K562 (cell line): Measurements from ENCODE around the gene WLS. TPM values are rescaled to one million over a fixed set of nuclear protein-coding genes. Genes with fewer than 3 reads are reported as not detected.

ENCODE experiments used
- ATAC-seq: fragments of 200-7000 bp; cut with Tn5 transposase; 3 replicates; pipeline ENCODE4 v1.9.1; 2020; ENCODE audit warnings: moderate library complexity
- BruUV-seq: library from RNA; stranded (reverse); fragments of 400-500 nt; replicated peaks from 2 replicates; lab custom pipeline; 2021; lab: Mats Ljungman, UMichigan
- CTCF ChIA-PET: fragments of 300-600 bp; formaldehyde crosslinking; extraction: SDS; loops from one replicate; lab custom pipeline; 2021; ENCODE audit warnings: low intra/inter-chr PET ratio; lab: Yijun Ruan, JAX
- POLR2A ChIA-PET: fragments of 300-600, 350-650 bp; sonication (Branson Sonifier 250); formaldehyde crosslinking; extraction: SDS; loops from one replicate; lab custom pipeline; 2021; ENCODE audit warnings: antibody characterized with exemption, inconsistent platforms; lab: Yijun Ruan, JAX
- DNase-seq, 4 experiments: peaks; one replicate each; pipeline versions ENCODE4 v3.0.0 to v3.0.0-alpha.2; 2011 to 2018; ENCODE audit warnings: low spot score in 3 of 4, mixed read lengths in 3 of 4; ENCODE audit errors: extremely low read depth in 1 of 4
- FAIRE-seq: peaks from 2 replicates; lab custom pipeline; 2011; peaks lifted over from hg19 to GRCh38; lab: Jason Lieb, UNC
- H2AFZ ChIP-seq: 2 replicates; pipeline ENCODE4 v1.6.0; 2011; ENCODE audit warnings: low read depth, low read length, control low read depth, inconsistent platforms
- H3K27ac ChIP-seq: fragments of 200-600 bp; 3 replicates; pipeline ENCODE4 v1.8.0; 2011; ENCODE audit warnings: low read depth, mild to moderate bottlenecking, control low read depth, inconsistent platforms, low read length, moderate library complexity, mixed read lengths; ENCODE audit errors: extremely low read depth
- H3K27me3 ChIP-seq, 2 experiments: fragments of 300-600 bp in 1 of 2; 2 replicates in 1 of 2; 3 replicates in 1 of 2; pipeline versions ENCODE4 v1.6.0 to v1.8.0; 2011; ENCODE audit warnings: inconsistent platforms in 2 of 2, low read length in 2 of 2, mild to moderate bottlenecking in 1 of 2, mixed read lengths in 1 of 2, moderate library complexity in 1 of 2; ENCODE audit not compliant: control insufficient read depth in 2 of 2, insufficient read depth in 2 of 2
- H3K36me3 ChIP-seq: fragments of 300-600 bp; 3 replicates; pipeline ENCODE4 v1.8.0; 2011; ENCODE audit warnings: mild to moderate bottlenecking, low read length, inconsistent platforms; ENCODE audit not compliant: control insufficient read depth, insufficient read depth
- H3K4me1 ChIP-seq, 2 experiments: fragments of 200-600 bp in 1 of 2; replicated peaks in 1 of 2; 2 replicates in 1 of 2; 3 replicates in 1 of 2; pipeline versions ENCODE4 v1.5.1 to v1.8.0; 2011; ENCODE audit warnings: inconsistent platforms in 2 of 2, low read length in 2 of 2, mild to moderate bottlenecking in 1 of 2, mixed read lengths in 1 of 2, moderate library complexity in 1 of 2; ENCODE audit not compliant: control insufficient read depth in 2 of 2, insufficient read depth in 2 of 2
- H3K4me2 ChIP-seq: 2 replicates; pipeline ENCODE4 v1.6.1; 2011; ENCODE audit warnings: low read length, control low read depth, inconsistent platforms, mixed read lengths; ENCODE audit not compliant: insufficient read depth
- H3K4me3 ChIP-seq: fragments of 200-600 bp; sonication (generic), shearing (Covaris generic); 2 replicates; pipeline ENCODE4 v1.5.1; 2016; ENCODE audit warnings: control low read depth, inconsistent platforms
- H3K79me2 ChIP-seq: fragments of 200-600 bp; 3 replicates; pipeline ENCODE4 v1.8.0; 2011; ENCODE audit warnings: low read length, inconsistent platforms; ENCODE audit not compliant: control insufficient read depth, insufficient read depth
- H3K9ac ChIP-seq, 2 experiments: 2 replicates each; pipeline versions ENCODE4 v1.6.0 to v1.6.1; 2011; ENCODE audit warnings: low read depth in 2 of 2, low read length in 2 of 2, control low read depth in 1 of 2, inconsistent platforms in 1 of 2, mild to moderate bottlenecking in 1 of 2, mixed read lengths in 1 of 2; ENCODE audit not compliant: insufficient read depth in 1 of 2
- H3K9me1 ChIP-seq: one replicate; pipeline ENCODE4 v1.6.0; 2011; ENCODE audit warnings: inconsistent platforms, mild to moderate bottlenecking, low read length, moderate library complexity; ENCODE audit not compliant: control insufficient read depth, insufficient read depth
- H3K9me3 ChIP-seq: replicated peaks from 2 replicates; pipeline ENCODE4 v1.5.1; 2011; ENCODE audit warnings: low read depth, low read length, inconsistent platforms; ENCODE audit not compliant: control insufficient read depth, insufficient read depth
- H4K20me1 ChIP-seq: replicated peaks from 2 replicates; pipeline ENCODE4 v1.6.1; 2011; ENCODE audit warnings: low read length, inconsistent platforms, mixed read lengths; ENCODE audit not compliant: control insufficient read depth, insufficient read depth
- BRCA1 ChIP-seq, 2 experiments: fragments of 450-650 bp in 1 of 2; sonication (generic) in 1 of 2; formaldehyde crosslinking in 1 of 2; IDR thresholded peaks; 2 replicates each; pipeline versions ENCODE4 v1.5.0 to v1.6.1; 2017 to 2020; ENCODE audit warnings: mild to moderate bottlenecking in 1 of 2, missing genetic modification reagents in 1 of 2
- BRD4 ChIP-seq: fragments of 200-600 bp; sonication (generic); IDR thresholded peaks from 2 replicates; pipeline ENCODE4 v1.6.1; 2017; ENCODE audit warnings: inconsistent platforms
- CBX1 ChIP-seq: sonication (generic); IDR thresholded peaks from 2 replicates; pipeline ENCODE4 v1.6.1; 2016; ENCODE audit warnings: antibody characterized with exemption, low read depth, mild to moderate bottlenecking
- ETS2 ChIP-seq: IDR thresholded peaks from 2 replicates; pipeline ENCODE4 v1.6.1; 2016; ENCODE audit warnings: borderline replicate concordance, missing genetic modification characterization, mild to moderate bottlenecking, moderate library complexity, missing compliant biosample characterization; ENCODE audit not compliant: poor library complexity, severe bottlenecking
- HDAC8 ChIP-seq: fragments of 450-650 bp; IDR thresholded peaks from 2 replicates; pipeline ENCODE4 v1.6.1; 2016; ENCODE audit warnings: mild to moderate bottlenecking, missing genetic modification characterization, moderate library complexity, missing compliant biosample characterization
- KDM4B ChIP-seq, 2 experiments: fragments of 450-650 bp in 1 of 2; sonication (generic) in 1 of 2; IDR thresholded peaks; 2 replicates each; pipeline ENCODE4 v1.6.1; 2016 to 2017; ENCODE audit warnings: borderline replicate concordance in 2 of 2, antibody characterized with exemption in 1 of 2, low read depth in 1 of 2, mild to moderate bottlenecking in 1 of 2
- LEF1 ChIP-seq: fragments of 450-650 bp; IDR thresholded peaks from 2 replicates; pipeline ENCODE4 v1.6.1; 2016; ENCODE audit warnings: mild to moderate bottlenecking
- PPARD ChIP-seq: fragments of 250-450 bp; sonication (Bioruptor Pico); IDR thresholded peaks from 2 replicates; pipeline ENCODE4 v1.8.0; 2022; ENCODE audit warnings: inconsistent platforms, mild to moderate bottlenecking, moderate library complexity
- SMAD4 ChIP-seq: fragments of 250-450 bp; sonication (Bioruptor Pico); conservative IDR thresholded peaks from 2 replicates; pipeline ENCODE4 v1.8.0; 2021; ENCODE audit warnings: inconsistent platforms, mild to moderate bottlenecking, moderate library complexity
- SRSF1 ChIP-seq: fragments of 200-400 bp; formaldehyde crosslinking; IDR thresholded peaks from 2 replicates; pipeline ENCODE4 v1.6.1; 2017; ENCODE audit warnings: mild to moderate bottlenecking, low read depth, low read length, moderate library complexity
- SRSF7 ChIP-seq: fragments of 200-400 bp; formaldehyde crosslinking; optimal IDR thresholded peaks from 2 replicates; pipeline ENCODE3; 2017; ENCODE audit warnings: mild to moderate bottlenecking, low read depth, low read length
- U2AF1 ChIP-seq: fragments of 200-400 bp; formaldehyde crosslinking; optimal IDR thresholded peaks from 2 replicates; pipeline ENCODE3; 2017; ENCODE audit warnings: mild to moderate bottlenecking, low read depth, low read length, moderate library complexity
- XRCC5 ChIP-seq: fragments of 200-400 bp; formaldehyde crosslinking; IDR thresholded peaks from 2 replicates; pipeline ENCODE4 v1.6.1; 2017; ENCODE audit warnings: low read depth, mild to moderate bottlenecking, low read length
- WGBS: fragments of 100-300 bp; shearing (Covaris generic); methylation state at CpG from one replicate; pipeline ENCODE4 v1.1.6; 2016; ENCODE audit warnings: low coverage, mixed read lengths; ENCODE audit not compliant: insufficient coverage; ENCODE audit errors: missing lambda C conversion rate; 5-methylcytosine and 5-hydroxymethylcytosine counted together
- in situ Hi-C: fragments of 300-500 bp; cut with MboI; formaldehyde crosslinking; loops from 4 replicates; pipeline ENCODE4 v1.15.0; 2018; ENCODE audit warnings: inconsistent platforms, mixed read lengths
- intact Hi-C: fragments of 100-400 bp; cut with micrococcal nuclease; formaldehyde crosslinking; loops from 2 replicates; pipeline ENCODE4 v1.14.2; 2022
- polyA plus RNA-seq, 8 experiments: library from polyadenylated mRNA; depleted of rRNA in 4 of 8; stranded (reverse) in 5 of 8; unstranded in 3 of 8; fragments of >200 nt; fragmentation: Nextera tagmentation in 2 of 8; fragmentation: Illumina TruSeq in 1 of 8; extraction: Ambion mirVana in 2 of 8; extraction: Trizol in 1 of 8; gene quantifications; 2 replicates each; pipeline versions ENCODE4 v1.2.1 to v1.2.3, GENCODE V29; 2011 to 2014; ENCODE audit warnings: inconsistent platforms in 1 of 8, missing spikeins in 1 of 8
- total RNA-seq, 7 experiments: library from RNA; depleted of rRNA in 6 of 7; stranded (reverse); fragments of >200 nt in 6 of 7; fragmentation: Illumina TruSeq in 2 of 7; extraction: Trizol in 2 of 7; gene quantifications; 2 replicates each; pipeline versions ENCODE4 v1.2.1 to v1.2.3, GENCODE V29; 2011 to 2021; ENCODE audit warnings: low replicate concordance in 1 of 7
- TF ChIP-seq, protein P1 (sequence below), 2 experiments: fragments of 450-650 bp; IDR thresholded peaks; 2 replicates each; pipeline ENCODE4 v1.6.1; 2016
- TF ChIP-seq, protein P2 (sequence below): sonication (generic); formaldehyde crosslinking; IDR thresholded peaks from 2 replicates; pipeline ENCODE4 v1.5.0; 2020; ENCODE audit warnings: missing genetic modification reagents
- TF ChIP-seq, protein P3 (sequence below), 2 experiments: fragments of 450-650 bp in 1 of 2; sonication (generic) in 1 of 2; formaldehyde crosslinking; conservative IDR thresholded peaks; 2 replicates each; pipeline versions ENCODE4 v1.4.0 to v1.8.1; 2020 to 2022; ENCODE audit warnings: mild to moderate bottlenecking in 1 of 2, missing genetic modification reagents in 1 of 2

The WLS gene
- total and polyA plus RNA-seq, 9 of the 15 experiments (the other 6 are each of a cell fraction or from before 2014, with no cell fraction given) = 0.47 TPM; not detected in 8

DNA sequence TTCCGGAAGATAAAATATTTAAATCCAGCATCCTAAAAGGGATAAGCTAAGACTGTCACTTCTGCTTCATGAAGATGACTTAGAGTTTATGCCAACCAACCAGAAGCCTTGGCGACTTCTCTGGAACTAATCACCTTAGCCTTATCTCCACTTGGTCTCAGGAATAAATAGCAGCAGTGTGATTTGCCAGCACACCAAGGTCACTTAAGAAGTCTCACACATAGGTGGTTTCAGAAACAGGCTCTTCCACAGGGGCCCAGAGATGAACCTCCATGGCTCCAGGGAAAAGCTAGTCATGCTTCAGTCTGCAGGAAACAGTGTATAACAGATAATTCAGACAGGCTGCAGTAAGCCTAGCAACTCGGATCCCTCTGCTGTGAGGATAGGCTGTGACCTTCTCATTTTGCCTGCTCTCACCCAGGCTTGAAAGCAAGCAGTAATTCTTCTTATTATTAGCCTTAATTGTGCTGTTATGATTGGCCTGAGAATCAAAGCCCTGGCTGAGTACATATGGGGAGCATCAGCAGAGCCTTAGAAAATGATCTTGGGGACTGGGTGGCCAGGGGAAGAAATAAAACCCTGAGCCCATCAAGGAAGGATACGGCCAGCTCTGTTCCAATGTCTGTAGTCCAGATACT is 84.7 kb downstream of the WLS start (continued):
- TF ChIP-seq, protein P1, sequence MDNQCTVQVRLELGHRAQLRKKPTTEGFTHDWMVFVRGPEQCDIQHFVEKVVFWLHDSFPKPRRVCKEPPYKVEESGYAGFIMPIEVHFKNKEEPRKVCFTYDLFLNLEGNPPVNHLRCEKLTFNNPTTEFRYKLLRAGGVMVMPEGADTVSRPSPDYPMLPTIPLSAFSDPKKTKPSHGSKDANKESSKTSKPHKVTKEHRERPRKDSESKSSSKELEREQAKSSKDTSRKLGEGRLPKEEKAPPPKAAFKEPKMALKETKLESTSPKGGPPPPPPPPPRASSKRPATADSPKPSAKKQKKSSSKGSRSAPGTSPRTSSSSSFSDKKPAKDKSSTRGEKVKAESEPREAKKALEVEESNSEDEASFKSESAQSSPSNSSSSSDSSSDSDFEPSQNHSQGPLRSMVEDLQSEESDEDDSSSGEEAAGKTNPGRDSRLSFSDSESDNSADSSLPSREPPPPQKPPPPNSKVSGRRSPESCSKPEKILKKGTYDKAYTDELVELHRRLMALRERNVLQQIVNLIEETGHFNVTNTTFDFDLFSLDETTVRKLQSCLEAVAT (IDR thresholded peaks at IDR 0.05) = no peak
- TF ChIP-seq SRSF7 (no peak), SRSF1 (no peak), LEF1 (no peak), PPARD (CRISPR knock-in tag) (no peak), CBX1 (no peak), U2AF1 (no peak)

DNA sequence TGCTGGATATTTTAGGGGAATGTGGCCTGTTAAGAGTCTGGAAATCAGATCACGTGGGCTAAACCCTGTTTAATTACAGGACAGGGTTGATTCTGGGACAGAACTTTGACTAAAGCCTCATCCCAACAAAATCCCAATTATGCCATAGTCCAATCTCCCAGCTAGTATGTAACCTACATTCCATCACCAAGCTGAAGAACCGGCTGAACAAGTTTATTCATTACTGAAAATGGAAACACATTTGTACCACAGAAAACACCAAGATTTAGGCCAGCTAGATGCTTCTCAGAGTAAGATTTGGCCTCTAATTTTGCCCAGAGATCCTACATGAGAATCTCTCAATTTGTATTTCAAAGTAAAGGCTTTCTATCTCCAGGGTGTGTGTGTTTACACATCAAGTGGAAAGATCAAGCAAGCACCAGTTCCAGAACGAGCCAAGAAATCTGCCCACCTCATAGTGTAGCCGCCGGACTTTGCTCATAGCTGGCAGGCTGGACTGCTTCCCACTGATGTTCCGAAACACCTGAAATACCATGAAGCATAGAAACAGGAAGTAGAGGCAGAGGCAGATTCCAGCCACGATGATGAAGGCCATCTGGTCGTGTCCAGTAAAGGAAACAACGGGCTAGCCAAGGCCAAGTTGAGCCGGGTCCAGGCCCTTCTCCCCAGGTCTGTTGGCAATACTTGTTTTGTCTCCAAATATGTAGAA is 86.8 kb downstream of the WLS start:
- ATAC-seq (no peak), FAIRE-seq (no peak), DNase-seq (no peak)
- no peak overlapping the region for H3K27ac ChIP-seq
- under 1% methylated on average over 10 of the region's 10 CpGs for WGBS
- H3K79me2 ChIP-seq = no peaks in the 10 kb centered on the region
- no peak overlapping the region for H3K9ac ChIP-seq
- no peaks in the 10 kb centered on the region for H3K36me3 ChIP-seq
- no peaks in the 10 kb centered on the region for H4K20me1 ChIP-seq
- H3K4me3 ChIP-seq = no peak overlapping the region
- no peaks in the 10 kb centered on the region for H3K4me1 ChIP-seq
- ChIA-PET CTCF (no interaction called here), POLR2A (no interaction called here)
- H3K27me3 ChIP-seq = peaks cover 0 to 5% of the 10 kb centered on the region in 2 experiments; a peak in 1 of 5 replicates
- no peaks in the 10 kb centered on the region for H3K9me1 ChIP-seq
- in situ Hi-C loops (no loop called here), intact Hi-C loops (no loop called here)
- H3K4me2 ChIP-seq = no peak overlapping the region
- no peaks in the 10 kb centered on the region for H3K9me3 ChIP-seq
- no TSS peak for BruUV-seq
- H2AFZ ChIP-seq = no peak overlapping the region
- no peak for TF ChIP-seq KDM4B (IDR thresholded peaks at IDR 0.05; ENCODE audit: borderline replicate concordance in 2 of 2, low read depth in 1 of 2)
- TF ChIP-seq HDAC8 (tag) = no peak
- TF ChIP-seq BRCA1 (IDR thresholded peaks at IDR 0.05) = no peak
- no peak for TF ChIP-seq BRCA1 (CRISPR knock-in tag; IDR thresholded peaks at IDR 0.05)
- TF ChIP-seq SMAD4 (CRISPR knock-in tag) = no peak
- TF ChIP-seq BRD4 = no peak
- TF ChIP-seq, protein P2, sequence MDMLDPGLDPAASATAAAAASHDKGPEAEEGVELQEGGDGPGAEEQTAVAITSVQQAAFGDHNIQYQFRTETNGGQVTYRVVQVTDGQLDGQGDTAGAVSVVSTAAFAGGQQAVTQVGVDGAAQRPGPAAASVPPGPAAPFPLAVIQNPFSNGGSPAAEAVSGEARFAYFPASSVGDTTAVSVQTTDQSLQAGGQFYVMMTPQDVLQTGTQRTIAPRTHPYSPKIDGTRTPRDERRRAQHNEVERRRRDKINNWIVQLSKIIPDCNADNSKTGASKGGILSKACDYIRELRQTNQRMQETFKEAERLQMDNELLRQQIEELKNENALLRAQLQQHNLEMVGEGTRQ = no peak
- no peak for TF ChIP-seq XRCC5
- no peak for TF ChIP-seq ETS2
- TF ChIP-seq, protein P3, sequence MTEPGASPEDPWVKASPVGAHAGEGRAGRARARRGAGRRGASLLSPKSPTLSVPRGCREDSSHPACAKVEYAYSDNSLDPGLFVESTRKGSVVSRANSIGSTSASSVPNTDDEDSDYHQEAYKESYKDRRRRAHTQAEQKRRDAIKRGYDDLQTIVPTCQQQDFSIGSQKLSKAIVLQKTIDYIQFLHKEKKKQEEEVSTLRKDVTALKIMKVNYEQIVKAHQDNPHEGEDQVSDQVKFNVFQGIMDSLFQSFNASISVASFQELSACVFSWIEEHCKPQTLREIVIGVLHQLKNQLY (CRISPR knock-in tag; conservative IDR thresholded peaks at IDR 0.05) = no peak
